Panc1 (cell line): ENCODE results near the gene KMT2C. TPM values are rescaled to one million over a fixed set of nuclear protein-coding genes. Genes with fewer than 3 reads are reported as not detected.

Experiments
- ATAC-seq: fragments of 200-7000 bp; cut with Tn5 transposase; 2 replicates; pipeline ENCODE4 v1.9.1; 2020; ENCODE audit warnings: mild to moderate bottlenecking, moderate library complexity
- BruUV-seq: library from RNA; stranded (reverse); fragments of 400-500 nt; replicated peaks from 2 replicates; lab custom pipeline; 2021; lab: Mats Ljungman, UMichigan
- CTCF ChIA-PET: fragments of 300-600 bp; sonication (Branson Sonifier 250); formaldehyde crosslinking; loops from one replicate; lab custom pipeline; 2022; ENCODE audit warnings: antibody characterized with exemption; lab: Charles Lee
- POLR2A ChIA-PET: fragments of 300-600 bp; sonication (Branson Sonifier 250); formaldehyde crosslinking; loops from one replicate; lab custom pipeline; 2022; ENCODE audit warnings: antibody characterized with exemption; lab: Charles Lee
- DNase-seq: peaks from one replicate; pipeline ENCODE4 v3.0.0-alpha.2; 2010; ENCODE audit warnings: low read depth, low spot score
- H3K27ac ChIP-seq: 2 replicates; pipeline ENCODE4 v1.5.1; 2011; ENCODE audit warnings: mild to moderate bottlenecking, low read length, inconsistent platforms
- H3K27me3 ChIP-seq: fragments of 200-500 bp; sonication (Bioruptor generic); 2 replicates; pipeline ENCODE4 v1.6.0; 2014; ENCODE audit warnings: low read length, inconsistent platforms; ENCODE audit not compliant: control insufficient read depth, insufficient read depth
- H3K36me3 ChIP-seq: fragments of 200-500 bp; sonication (Bioruptor generic); 2 replicates; pipeline ENCODE4 v1.5.1; 2014; ENCODE audit warnings: inconsistent platforms, mild to moderate bottlenecking, low read length, moderate library complexity; ENCODE audit not compliant: control insufficient read depth, insufficient read depth
- H3K4me1 ChIP-seq: 2 replicates; pipeline ENCODE4 v1.5.1; 2011; ENCODE audit warnings: inconsistent platforms, mild to moderate bottlenecking, low read length, moderate library complexity; ENCODE audit not compliant: control insufficient read depth, insufficient read depth
- H3K4me3 ChIP-seq, 2 experiments: 2 replicates each; pipeline ENCODE4 v1.5.1; 2011 to 2012; ENCODE audit warnings: low read depth in 2 of 2, low read length in 2 of 2, mild to moderate bottlenecking in 2 of 2, inconsistent platforms in 1 of 2, moderate library complexity in 1 of 2
- H3K9me3 ChIP-seq: fragments of 200-500 bp; sonication (Bioruptor generic); 2 replicates; pipeline ENCODE4 v1.5.1; 2014; ENCODE audit warnings: low read depth, mild to moderate bottlenecking, inconsistent platforms, low read length, moderate library complexity; ENCODE audit not compliant: control insufficient read depth, insufficient read depth
- POLR2AphosphoS5 ChIP-seq: IDR thresholded peaks from 2 replicates; pipeline ENCODE4 v1.6.1; 2012; ENCODE audit warnings: mild to moderate bottlenecking, low read depth, low read length, moderate library complexity
- SIN3A ChIP-seq: IDR thresholded peaks from 2 replicates; pipeline ENCODE4 v1.6.1; 2012; ENCODE audit warnings: low read depth, mild to moderate bottlenecking, low read length, moderate library complexity, borderline replicate concordance; ENCODE audit not compliant: insufficient read depth
- TCF7L2 ChIP-seq: IDR thresholded peaks from 2 replicates; pipeline ENCODE4 v1.6.1; 2011; ENCODE audit warnings: mild to moderate bottlenecking, low read depth, low read length, inconsistent platforms
- in situ Hi-C: cut with HindIII; loops from 2 replicates; pipeline ENCODE4 v1.10.0; 2016; ENCODE audit warnings: low sequenced_read_pairs, low pct_unique_long_range_greater_than_20kb
- intact Hi-C: fragments of 100-400 bp; cut with micrococcal nuclease; formaldehyde crosslinking; loops from one replicate; pipeline ENCODE4 v1.10.0; 2022; ENCODE audit not compliant: unreplicated experiment
- total RNA-seq: library from RNA; stranded (reverse); gene quantifications from one replicate; pipeline ENCODE4 v1.2.1, GENCODE V29; 2021; ENCODE audit not compliant: unreplicated experiment
- TF ChIP-seq, protein P1 (sequence below), 2 experiments: IDR thresholded peaks; 2 replicates each; pipeline ENCODE4 v1.6.1; 2011 to 2012; ENCODE audit warnings: low read depth in 2 of 2, control low read depth in 1 of 2, low read length in 1 of 2, mild to moderate bottlenecking in 1 of 2, moderate library complexity in 1 of 2; ENCODE audit not compliant: insufficient read depth in 1 of 2
- TF ChIP-seq, protein P2 (sequence below): fragments of 450-650 bp; IDR thresholded peaks from 2 replicates; pipeline ENCODE4 v1.5.1; 2017; ENCODE audit warnings: mild to moderate bottlenecking

Gene KMT2C
- total RNA-seq, 1 experiment from 2014 or later: 42.5 TPM

DNA sequence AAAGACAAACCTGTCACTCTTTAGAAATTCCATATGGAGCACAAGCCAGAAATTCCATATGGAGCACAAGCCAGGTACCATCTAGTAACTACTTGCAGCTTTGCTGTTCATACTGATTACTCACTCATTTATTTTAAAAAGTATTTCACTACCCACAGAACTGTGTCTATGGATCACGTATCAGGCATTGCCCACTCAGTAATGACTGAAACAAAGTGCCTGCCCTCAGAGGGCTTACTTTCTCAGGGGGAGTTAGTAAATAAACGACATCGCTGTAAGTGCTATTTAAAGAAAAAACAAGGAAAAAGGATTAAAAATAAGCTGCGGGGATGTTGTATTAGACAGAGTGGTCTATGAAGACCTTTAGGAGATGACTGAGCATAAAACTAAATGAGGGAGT is 239.4 kb downstream of the KMT2C start:
- CTCF ChIA-PET: no interaction called here

DNA sequence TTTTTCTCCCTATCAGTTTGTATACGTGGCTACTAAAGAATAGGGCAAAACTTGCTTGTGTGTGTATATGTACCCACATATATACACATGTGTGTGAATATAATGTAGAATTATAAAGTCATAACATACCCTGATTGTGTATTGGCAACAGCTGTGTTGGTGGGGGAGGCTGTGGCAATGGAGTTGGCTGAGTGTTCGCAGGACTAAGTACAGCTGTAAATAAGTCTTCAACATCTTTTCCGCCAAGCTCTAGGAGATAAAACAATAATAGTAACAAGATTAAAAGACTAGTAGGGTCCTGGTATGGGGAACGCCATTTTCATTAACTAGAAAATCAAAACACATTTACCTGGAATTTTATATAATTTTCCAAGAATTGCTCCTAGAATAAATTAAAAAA is 241.9 kb downstream of the KMT2C start:
- no TSS peak for BruUV-seq
- TF ChIP-seq TCF7L2: no peak
- TF ChIP-seq, protein P1, sequence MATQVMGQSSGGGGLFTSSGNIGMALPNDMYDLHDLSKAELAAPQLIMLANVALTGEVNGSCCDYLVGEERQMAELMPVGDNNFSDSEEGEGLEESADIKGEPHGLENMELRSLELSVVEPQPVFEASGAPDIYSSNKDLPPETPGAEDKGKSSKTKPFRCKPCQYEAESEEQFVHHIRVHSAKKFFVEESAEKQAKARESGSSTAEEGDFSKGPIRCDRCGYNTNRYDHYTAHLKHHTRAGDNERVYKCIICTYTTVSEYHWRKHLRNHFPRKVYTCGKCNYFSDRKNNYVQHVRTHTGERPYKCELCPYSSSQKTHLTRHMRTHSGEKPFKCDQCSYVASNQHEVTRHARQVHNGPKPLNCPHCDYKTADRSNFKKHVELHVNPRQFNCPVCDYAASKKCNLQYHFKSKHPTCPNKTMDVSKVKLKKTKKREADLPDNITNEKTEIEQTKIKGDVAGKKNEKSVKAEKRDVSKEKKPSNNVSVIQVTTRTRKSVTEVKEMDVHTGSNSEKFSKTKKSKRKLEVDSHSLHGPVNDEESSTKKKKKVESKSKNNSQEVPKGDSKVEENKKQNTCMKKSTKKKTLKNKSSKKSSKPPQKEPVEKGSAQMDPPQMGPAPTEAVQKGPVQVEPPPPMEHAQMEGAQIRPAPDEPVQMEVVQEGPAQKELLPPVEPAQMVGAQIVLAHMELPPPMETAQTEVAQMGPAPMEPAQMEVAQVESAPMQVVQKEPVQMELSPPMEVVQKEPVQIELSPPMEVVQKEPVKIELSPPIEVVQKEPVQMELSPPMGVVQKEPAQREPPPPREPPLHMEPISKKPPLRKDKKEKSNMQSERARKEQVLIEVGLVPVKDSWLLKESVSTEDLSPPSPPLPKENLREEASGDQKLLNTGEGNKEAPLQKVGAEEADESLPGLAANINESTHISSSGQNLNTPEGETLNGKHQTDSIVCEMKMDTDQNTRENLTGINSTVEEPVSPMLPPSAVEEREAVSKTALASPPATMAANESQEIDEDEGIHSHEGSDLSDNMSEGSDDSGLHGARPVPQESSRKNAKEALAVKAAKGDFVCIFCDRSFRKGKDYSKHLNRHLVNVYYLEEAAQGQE (IDR thresholded peaks at IDR 0.05; ENCODE audit: insufficient read depth in 1 of 2, low read depth in 2 of 2, low read length in 1 of 2): no peak
- no peak for TF ChIP-seq POLR2AphosphoS5
- TF ChIP-seq, protein P2, sequence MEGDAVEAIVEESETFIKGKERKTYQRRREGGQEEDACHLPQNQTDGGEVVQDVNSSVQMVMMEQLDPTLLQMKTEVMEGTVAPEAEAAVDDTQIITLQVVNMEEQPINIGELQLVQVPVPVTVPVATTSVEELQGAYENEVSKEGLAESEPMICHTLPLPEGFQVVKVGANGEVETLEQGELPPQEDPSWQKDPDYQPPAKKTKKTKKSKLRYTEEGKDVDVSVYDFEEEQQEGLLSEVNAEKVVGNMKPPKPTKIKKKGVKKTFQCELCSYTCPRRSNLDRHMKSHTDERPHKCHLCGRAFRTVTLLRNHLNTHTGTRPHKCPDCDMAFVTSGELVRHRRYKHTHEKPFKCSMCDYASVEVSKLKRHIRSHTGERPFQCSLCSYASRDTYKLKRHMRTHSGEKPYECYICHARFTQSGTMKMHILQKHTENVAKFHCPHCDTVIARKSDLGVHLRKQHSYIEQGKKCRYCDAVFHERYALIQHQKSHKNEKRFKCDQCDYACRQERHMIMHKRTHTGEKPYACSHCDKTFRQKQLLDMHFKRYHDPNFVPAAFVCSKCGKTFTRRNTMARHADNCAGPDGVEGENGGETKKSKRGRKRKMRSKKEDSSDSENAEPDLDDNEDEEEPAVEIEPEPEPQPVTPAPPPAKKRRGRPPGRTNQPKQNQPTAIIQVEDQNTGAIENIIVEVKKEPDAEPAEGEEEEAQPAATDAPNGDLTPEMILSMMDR: no peak
- TF ChIP-seq SIN3A: no peak
- in situ Hi-C loops (no loop called here), intact Hi-C loops (no loop called here)
- POLR2A ChIA-PET: interaction anchor here (0.6 kb wide), 1 partner anchor 369 kb away, joined by 3 read pairs; no protein-coding TSS in a partner anchor
- Histone ChIP-seq H3K4me3 (no peak overlapping the region), H3K9me3 (no peaks in the 10 kb centered on the region), H3K4me1 (no peaks in the 10 kb centered on the region), H3K27ac (no peak overlapping the region), H3K36me3 (peaks cover 17% of the 10 kb centered on the region), H3K27me3 (no peaks in the 10 kb centered on the region)
- no peak for DNase-seq
- no peak for ATAC-seq
- CTCF ChIA-PET: no interaction called here

More for the DNA sequence above, 239.4 kb downstream of the KMT2C start:
- H3K4me1 ChIP-seq: no peaks in the 10 kb centered on the region
- no peaks in the 10 kb centered on the region for H3K27me3 ChIP-seq
- intact Hi-C loops (no loop called here), in situ Hi-C loops (no loop called here)
- no peaks in the 10 kb centered on the region for H3K9me3 ChIP-seq
- no peak for DNase-seq
- no peak for ATAC-seq
- no peak overlapping the region for H3K27ac ChIP-seq
- BruUV-seq: no TSS peak
- peaks cover 17% of the 10 kb centered on the region for H3K36me3 ChIP-seq
- TF ChIP-seq, protein P1 (IDR thresholded peaks at IDR 0.05; ENCODE audit: insufficient read depth in 1 of 2, low read depth in 2 of 2, low read length in 1 of 2): no peak
- no peak for TF ChIP-seq TCF7L2
- H3K4me3 ChIP-seq: no peak overlapping the region
- POLR2A ChIA-PET: no interaction called here
